SK-N-SH (cell line): ENCODE results near the gene TMEM245. TPM values are rescaled to one million over a fixed set of nuclear protein-coding genes. Genes with fewer than 3 reads are reported as not detected.

Source experiments
- CTCF ChIA-PET: fragments of 300-600, 350-600 bp; formaldehyde crosslinking; extraction: SDS; loops from one replicate; lab custom pipeline; 2021; lab: Yijun Ruan, JAX
- POLR2A ChIA-PET: fragments of 350-600 bp; sonication (Branson Sonifier 250); formaldehyde crosslinking; extraction: SDS; loops from one replicate; lab custom pipeline; 2020; ENCODE audit warnings: antibody characterized with exemption, inconsistent platforms; lab: Yijun Ruan, JAX
- DNase-seq: peaks from one replicate; pipeline ENCODE4 v3.0.0; 2012
- H2AFZ ChIP-seq: fragments of 200-600 bp; sonication (generic); 2 replicates; pipeline ENCODE4 v1.8.1; 2016; ENCODE audit warnings: antibody characterized with exemption, mild to moderate bottlenecking, low read depth
- H3F3A ChIP-seq: fragments of 200-600 bp; sonication (generic); replicated peaks from 2 replicates; pipeline ENCODE3; 2016; ENCODE audit warnings: antibody characterized with exemption, mild to moderate bottlenecking; ENCODE audit not compliant: insufficient read depth
- H3K27ac ChIP-seq, 2 experiments: fragments of 200-500 bp in 1 of 2; fragments of 200-600 bp in 1 of 2; sonication (Bioruptor generic) in 1 of 2; sonication (generic), shearing (Covaris generic) in 1 of 2; 2 replicates each; pipeline versions ENCODE4 v1.5.1 to v1.6.1; 2014 to 2016; ENCODE audit warnings: low read depth in 2 of 2, inconsistent platforms in 1 of 2, low read length in 1 of 2, mild to moderate bottlenecking in 1 of 2, mixed read lengths in 1 of 2
- H3K27me3 ChIP-seq: fragments of 200-600 bp; sonication (generic), shearing (Covaris generic); 2 replicates; pipeline ENCODE4 v1.6.1; 2016; ENCODE audit warnings: mixed run types; ENCODE audit not compliant: insufficient read depth
- H3K36me3 ChIP-seq, 2 experiments: fragments of 200-500 bp in 1 of 2; fragments of 200-600 bp in 1 of 2; sonication (Bioruptor generic) in 1 of 2; sonication (generic) in 1 of 2; replicated peaks in 1 of 2; 2 replicates each; pipeline versions ENCODE3 to v1.5.1; 2014 to 2016; ENCODE audit warnings: low read length in 1 of 2, mild to moderate bottlenecking in 1 of 2; ENCODE audit not compliant: insufficient read depth in 2 of 2, control insufficient read depth in 1 of 2
- H3K4me1 ChIP-seq, 2 experiments: fragments of 200-500 bp in 1 of 2; fragments of 200-600 bp in 1 of 2; sonication (Bioruptor generic) in 1 of 2; sonication (generic), shearing (Covaris generic) in 1 of 2; 2 replicates each; pipeline versions ENCODE4 v1.5.1 to v1.6.1; 2014 to 2016; ENCODE audit warnings: low read depth in 1 of 2, low read length in 1 of 2, mixed run types in 1 of 2; ENCODE audit not compliant: insufficient read depth in 2 of 2, control insufficient read depth in 1 of 2
- H3K4me2 ChIP-seq: fragments of 200-600 bp; sonication (generic), shearing (Covaris generic); 2 replicates; pipeline ENCODE4 v1.6.1; 2017; ENCODE audit warnings: mixed run types
- H3K4me3 ChIP-seq, 2 experiments: fragments of 200-500 bp in 1 of 2; fragments of 200-600 bp in 1 of 2; sonication (Bioruptor generic) in 1 of 2; sonication (generic), shearing (Covaris generic) in 1 of 2; 2 replicates each; pipeline versions ENCODE4 v1.5.1 to v1.8.1; 2014 to 2016; ENCODE audit warnings: low read depth in 2 of 2, inconsistent platforms in 1 of 2, low read length in 1 of 2, mild to moderate bottlenecking in 1 of 2, mixed read lengths in 1 of 2, moderate library complexity in 1 of 2
- H3K79me2 ChIP-seq: fragments of 200-600 bp; sonication (generic); 2 replicates; pipeline ENCODE4 v1.8.1; 2017; ENCODE audit warnings: mild to moderate bottlenecking; ENCODE audit not compliant: insufficient read depth
- H3K9ac ChIP-seq: fragments of 200-600 bp; sonication (generic); 2 replicates; pipeline ENCODE4 v1.6.1; 2017; ENCODE audit warnings: mixed run types
- H3K9me2 ChIP-seq: fragments of 200-600 bp; sonication (generic); 2 replicates; pipeline ENCODE4 v1.6.1; 2017; ENCODE audit warnings: mixed run types
- H3K9me3 ChIP-seq: fragments of 200-600 bp; sonication (generic); 2 replicates; pipeline ENCODE4 v1.6.1; 2017; ENCODE audit warnings: mixed run types, mild to moderate bottlenecking, moderate library complexity
- H4K20me1 ChIP-seq: fragments of 200-600 bp; sonication (generic); 2 replicates; pipeline ENCODE4 v1.6.1; 2017; ENCODE audit warnings: mild to moderate bottlenecking, mixed run types; ENCODE audit not compliant: insufficient read depth
- FOXJ3 ChIP-seq: sonication (generic); formaldehyde crosslinking; IDR thresholded peaks from 2 replicates; pipeline ENCODE4 v1.5.1; 2020; ENCODE audit warnings: mild to moderate bottlenecking, missing genetic modification reagents
- IRF3 ChIP-seq: fragments of 150-350 bp; IDR thresholded peaks from 2 replicates; pipeline ENCODE4 v1.6.1; 2016; ENCODE audit warnings: mild to moderate bottlenecking, low read depth, low read length
- NFIC ChIP-seq: IDR thresholded peaks from 2 replicates; pipeline ENCODE4 v1.4.0; 2012; ENCODE audit warnings: borderline replicate concordance
- RAD21 ChIP-seq: IDR thresholded peaks from 2 replicates; pipeline ENCODE4 v1.6.1; 2012; ENCODE audit warnings: mild to moderate bottlenecking, low read length
- REST ChIP-seq: IDR thresholded peaks from 2 replicates; pipeline ENCODE4 v1.6.1; 2012; ENCODE audit warnings: mild to moderate bottlenecking, low read depth, low read length, moderate library complexity
- SMC3 ChIP-seq: IDR thresholded peaks from 2 replicates; pipeline ENCODE4 v1.6.1; 2012; ENCODE audit warnings: low read depth, low read length, improper control_type of control experiment
- ZBTB33 ChIP-seq: IDR thresholded peaks from 2 replicates; pipeline ENCODE4 v1.4.0; 2012; ENCODE audit warnings: low read depth, borderline replicate concordance
- WGBS: methylation state at CpG from one replicate; pipeline ENCODE4 v1.1.6; 2017; ENCODE audit warnings: low lambda C conversion rate; 5-methylcytosine and 5-hydroxymethylcytosine counted together
- polyA plus RNA-seq, 3 experiments: library from polyadenylated mRNA; depleted of rRNA; stranded (reverse); fragments of >200 nt; gene quantifications; 2 replicates each; pipeline ENCODE4 v1.2.3, GENCODE V29; 2012

Gene TMEM245
- polyA plus RNA-seq, 1 of the 3 experiments (the other 2 are of a cell fraction): 17.5 TPM

- H3F3A ChIP-seq: peaks cover 21% of the 10 kb centered on the region
- H3K79me2 ChIP-seq: peaks cover 8% of the 10 kb centered on the region; the same call in 1 of the 2 replicates
- peaks cover 58 to 71% of the 10 kb centered on the region in 2 experiments for H3K36me3 ChIP-seq
- H3K9me3 ChIP-seq: no peaks in the 10 kb centered on the region
- no peak overlapping the region for H3K4me2 ChIP-seq
- H4K20me1 ChIP-seq: no peaks in the 10 kb centered on the region
- H3K9ac ChIP-seq: no peak overlapping the region
- ChIA-PET POLR2A (no interaction called here), CTCF (no interaction called here)
- 78% methylated on average over 7 of the region's 7 CpGs for WGBS
- H3K27me3 ChIP-seq: no peaks in the 10 kb centered on the region
- peaks cover 0 to 21% of the 10 kb centered on the region in 2 experiments; a peak in 2 of 4 replicates for H3K4me1 ChIP-seq
- H2AFZ ChIP-seq: no peak overlapping the region
- H3K27ac ChIP-seq: no peak overlapping the region
- no peak overlapping the region for H3K4me3 ChIP-seq
- H3K9me2 ChIP-seq: no peaks in the 10 kb centered on the region
- no peak for TF ChIP-seq ZBTB33
- no peak for TF ChIP-seq SMC3
- no peak for TF ChIP-seq IRF3
- DNase-seq: no peak
These were observed 69.3 kb downstream of the TMEM245 start for GRCh38 chr9:109050444-109050843.

- H3K27ac ChIP-seq: no peak overlapping the region
- TF ChIP-seq NFIC: no peak
- TF ChIP-seq REST: no peak
- TF ChIP-seq FOXJ3 (CRISPR knock-in tag): no peak
- TF ChIP-seq RAD21: no peak
- TF ChIP-seq, all 33 proteins: peak for 0
- CTCF ChIA-PET: no interaction called here
- Histone ChIP-seq H3K4me1 (peaks cover 0 to 21% of the 10 kb centered on the region in 2 experiments; a peak in 2 of 4 replicates), H2AFZ (no peak overlapping the region), H3K36me3 (peaks cover 59 to 68% of the 10 kb centered on the region in 2 experiments), H3K9me3 (no peaks in the 10 kb centered on the region), H3K79me2 (peaks cover 8% of the 10 kb centered on the region; the same call in 1 of the 2 replicates), H3K9me2 (no peaks in the 10 kb centered on the region), H3K27me3 (no peaks in the 10 kb centered on the region), H3K4me3 (no peak overlapping the region), H3K4me2 (no peak overlapping the region), H3F3A (peaks cover 21% of the 10 kb centered on the region), H3K9ac (no peak overlapping the region), H4K20me1 (no peaks in the 10 kb centered on the region)
- POLR2A ChIA-PET: no interaction called here
- 90% methylated on average over 3 of the region's 3 CpGs for WGBS
- no peak for DNase-seq
These were observed 70.9 kb downstream of the TMEM245 start for GRCh38 chr9:109048822-109049221.
